Measurements from ENCODE around the gene OAT. TPM values are rescaled to one million over a fixed set of nuclear protein-coding genes. Genes with fewer than 3 reads are reported as not detected.

Gene OAT
- total and polyA plus RNA-seq, 9 donors = 76.5 to 125 (median 94.5) TPM

DNA sequence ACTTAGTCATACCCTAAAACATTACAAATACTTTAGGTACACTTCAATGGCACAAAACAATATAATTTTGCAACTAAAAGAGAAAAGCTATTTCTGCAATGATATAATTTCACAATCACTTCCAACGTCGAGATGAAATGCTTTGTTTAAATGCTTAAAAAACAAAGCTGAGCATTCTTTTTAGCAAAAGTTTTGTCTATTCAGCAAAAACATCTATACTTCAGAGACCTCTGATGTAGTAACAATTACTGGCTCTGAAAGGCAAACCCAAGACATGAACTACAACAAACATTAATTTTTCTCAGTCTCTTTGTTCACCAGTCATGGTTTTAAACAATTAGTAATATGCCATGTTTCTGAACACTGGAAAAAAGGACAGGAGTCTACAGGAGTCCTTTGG, 16.4 kb downstream of the OAT start:
- no peaks in the 10 kb centered on the region for H3K36me3 ChIP-seq
- H3K4me3 ChIP-seq = no peak overlapping the region
- DNase-seq = no peak
- TF ChIP-seq POLR2A (IDR thresholded peaks at IDR 0.05) (no peak), CTCF (IDR thresholded peaks at IDR 0.05) (no peak), EP300 (IDR thresholded peaks at IDR 0.05) (no peak)
- no peaks in the 10 kb centered on the region for H3K4me1 ChIP-seq (ENCODE audit: insufficient read depth)
- 49 to 62% (median 52%) methylated on average over 2 of the region's 2 CpGs for WGBS, 3 donors
- intact Hi-C loops (cut with DNase I) = no loop called here
- no peaks in the 10 kb centered on the region for H3K27me3 ChIP-seq
- no peaks in the 10 kb centered on the region for H3K9me3 ChIP-seq
- H3K27ac ChIP-seq = no peak overlapping the region

DNA sequence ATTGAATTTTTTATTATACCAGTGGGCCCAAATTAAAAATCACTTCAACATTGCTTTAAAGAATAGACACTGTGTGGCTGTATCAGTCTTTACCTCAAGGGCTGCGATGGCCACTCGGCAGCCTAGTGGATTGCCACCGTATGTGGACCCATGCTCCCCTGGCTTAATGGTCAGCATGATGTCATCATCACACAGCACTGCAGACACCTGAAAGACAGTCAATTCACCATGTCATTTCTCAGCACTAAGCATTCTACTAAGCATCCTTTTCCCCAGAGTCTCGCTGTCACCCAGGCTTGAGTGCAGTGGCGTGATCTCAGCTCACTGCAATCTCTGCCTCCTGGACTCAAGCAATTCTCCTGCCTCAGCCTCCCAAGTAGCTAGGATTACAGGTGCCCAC, 17.1 kb downstream of the OAT start:
- no peaks in the 10 kb centered on the region for H3K36me3 ChIP-seq

DNA sequence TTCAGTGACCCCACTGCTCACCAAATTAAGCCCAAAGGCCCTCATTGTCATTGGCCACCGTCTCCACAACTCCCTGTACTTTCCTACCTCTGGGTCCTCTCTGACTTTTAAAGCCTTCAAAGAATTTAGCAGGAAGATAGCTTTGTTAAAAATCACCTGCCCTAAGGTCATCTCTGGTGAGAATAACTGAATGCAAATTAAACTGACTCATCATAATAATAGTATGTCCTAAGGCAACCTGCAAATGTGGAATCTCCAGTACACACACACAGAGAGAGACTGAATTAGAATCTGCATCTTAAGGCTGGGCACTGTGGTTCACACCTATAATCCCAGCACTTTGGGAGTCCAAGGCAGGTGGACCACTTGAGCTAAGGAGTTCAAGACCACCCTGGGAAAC, 24.1 kb downstream of the OAT start:
- Histone ChIP-seq H3K36me3 (no peaks in the 10 kb centered on the region), H3K9me3 (no peaks in the 10 kb centered on the region), H3K4me3 (no peak overlapping the region), H3K27ac (no peak overlapping the region), H3K27me3 (no peaks in the 10 kb centered on the region), H3K4me1 (ENCODE audit: insufficient read depth) (no peaks in the 10 kb centered on the region)
- DNase-seq = no peak
- intact Hi-C loops (cut with DNase I) = no loop called here
- TF ChIP-seq CTCF (IDR thresholded peaks at IDR 0.05) = no peak
- no peak for TF ChIP-seq POLR2A (IDR thresholded peaks at IDR 0.05)
- TF ChIP-seq EP300 (IDR thresholded peaks at IDR 0.05) = no peak
- 79 to 81% (median 80%) methylated on average over 1 of the region's 1 CpG for WGBS, 3 donors

More for the DNA sequence above, 17.1 kb downstream of the OAT start:
- Histone ChIP-seq H3K9me3 (no peaks in the 10 kb centered on the region), H3K27ac (no peak overlapping the region), H3K4me3 (no peak overlapping the region), H3K27me3 (no peaks in the 10 kb centered on the region), H3K4me1 (ENCODE audit: insufficient read depth) (no peaks in the 10 kb centered on the region)
- 94 to 96% (median 96%) methylated on average over 5 of the region's 5 CpGs for WGBS, 3 donors
- intact Hi-C loops (cut with DNase I) = no loop called here
- no peak for DNase-seq
- TF ChIP-seq CTCF (IDR thresholded peaks at IDR 0.05) (no peak), EP300 (IDR thresholded peaks at IDR 0.05) (no peak), POLR2A (IDR thresholded peaks at IDR 0.05) (no peak)

DNA sequence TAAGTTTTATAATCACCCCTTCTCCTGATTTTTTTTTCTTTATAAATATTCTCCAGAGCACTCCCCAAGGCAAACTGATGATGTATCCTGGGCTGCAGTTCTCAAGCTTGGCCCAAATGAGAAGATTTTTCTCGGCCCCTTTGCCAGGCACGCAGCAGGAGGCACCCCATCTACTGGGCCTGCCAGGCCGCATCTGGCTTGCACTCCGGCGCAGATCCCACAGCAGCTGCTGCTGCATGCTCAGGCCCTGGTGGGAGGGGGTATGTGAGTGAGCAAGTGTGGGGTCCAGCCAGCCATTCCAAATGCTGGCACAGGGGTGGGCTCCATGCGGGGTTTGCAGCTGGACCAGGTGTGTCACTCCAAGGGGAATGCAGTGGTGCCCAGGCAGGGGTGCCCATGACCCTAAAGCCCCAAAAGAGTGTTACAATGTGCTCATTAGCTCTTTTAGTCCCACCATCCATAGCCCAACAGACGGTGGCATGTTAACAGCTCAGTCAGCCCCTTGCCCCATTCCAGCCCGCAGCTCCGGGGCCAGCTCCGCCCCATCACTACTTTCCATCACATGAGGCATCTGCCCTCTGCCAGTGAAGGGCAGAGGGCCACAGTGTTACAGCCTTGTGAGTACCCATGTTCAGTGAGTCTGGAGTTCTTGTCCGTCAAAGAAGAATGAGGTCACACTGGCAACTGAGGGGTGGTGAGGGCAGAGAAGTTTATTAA, 25.9 kb downstream of the OAT start:
- intact Hi-C loops (cut with DNase I) = no loop called here
- Histone ChIP-seq H3K9me3 (no peaks in the 10 kb centered on the region), H3K27ac (no peak overlapping the region), H3K36me3 (no peaks in the 10 kb centered on the region), H3K4me1 (ENCODE audit: insufficient read depth) (peaks cover 2% of the 10 kb centered on the region), H3K27me3 (no peaks in the 10 kb centered on the region), H3K4me3 (no peak overlapping the region)
- WGBS, 3 donors = 92 to 95% (median 95%) methylated on average over 11 of the region's 11 CpGs
- no peak for DNase-seq
- TF ChIP-seq CTCF (IDR thresholded peaks at IDR 0.05) (no peak), EP300 (IDR thresholded peaks at IDR 0.05) (no peak), POLR2A (IDR thresholded peaks at IDR 0.05) (no peak)
